Activated gamma-delta T cell treated with Interleukin-2 at 50 U/mL for 16 hours (primary cell): ENCODE data around the gene PLPP2.
"Not testable (repeated sequence)": the region's sequence is repeated elsewhere in the genome, so short reads cannot be mapped to it uniquely, and the experiment has no call there.

Source experiments
- DNase-seq: peaks from one replicate; pipeline ENCODE4 v3.0.0-alpha.2; 2020

The PLPP2 gene

DNA sequence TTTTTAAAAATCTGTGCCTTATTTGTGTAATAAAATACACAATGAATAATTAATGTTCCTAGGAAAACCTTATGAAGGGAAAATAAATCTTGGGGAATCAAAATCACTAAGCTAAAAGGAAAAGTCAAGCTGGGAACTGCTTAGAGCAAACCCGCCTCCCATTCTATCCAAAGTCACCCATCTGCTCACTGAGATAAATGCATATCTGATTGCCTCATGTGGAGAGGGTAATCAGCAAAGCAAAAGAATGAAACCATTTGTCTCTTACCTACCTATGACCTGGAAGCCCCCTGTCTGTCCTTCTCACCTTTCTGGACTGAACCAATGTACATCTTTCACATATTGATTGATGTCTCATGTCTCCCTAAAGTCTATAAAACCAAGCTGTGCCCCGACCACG lies 34.4 kb downstream of the PLPP2 start:
- DNase-seq, result not testable (repeated sequence)

DNA sequence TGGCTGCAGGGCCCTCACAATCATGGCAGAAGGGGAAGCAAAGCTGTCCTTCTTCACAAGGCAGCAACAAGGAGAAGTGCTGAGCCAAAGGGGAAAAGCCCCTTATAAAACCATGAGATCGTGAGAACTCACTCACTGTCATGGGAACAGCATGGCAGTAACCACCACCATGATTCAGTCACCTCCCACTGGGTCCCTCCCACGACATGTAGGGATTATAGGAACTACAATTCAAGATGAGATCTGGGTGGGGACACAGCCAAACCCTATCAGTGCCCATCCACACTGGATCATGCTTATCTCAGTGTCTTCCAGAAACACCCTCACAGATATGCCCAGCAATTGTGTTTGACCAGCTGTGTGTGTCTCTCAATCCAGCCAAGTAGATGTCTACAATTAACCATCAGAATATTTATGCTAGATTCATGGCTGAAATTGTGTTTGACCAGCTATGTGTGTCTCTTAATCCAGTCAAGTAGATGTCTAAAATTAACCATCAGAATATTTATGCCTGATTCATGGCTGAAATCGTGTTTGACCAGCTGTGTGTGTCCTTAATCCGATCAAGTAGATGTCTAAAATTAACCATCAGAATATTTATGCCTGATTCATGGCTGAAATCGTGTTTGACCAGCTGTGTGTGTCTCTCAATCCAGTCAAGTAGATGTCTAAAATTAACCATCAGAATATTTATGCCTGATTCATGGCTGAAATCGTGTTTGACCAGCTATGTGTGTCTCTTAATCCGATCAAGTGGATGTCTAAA lies 38.6 kb downstream of the PLPP2 start:
- DNase-seq, result not testable (repeated sequence)

DNA sequence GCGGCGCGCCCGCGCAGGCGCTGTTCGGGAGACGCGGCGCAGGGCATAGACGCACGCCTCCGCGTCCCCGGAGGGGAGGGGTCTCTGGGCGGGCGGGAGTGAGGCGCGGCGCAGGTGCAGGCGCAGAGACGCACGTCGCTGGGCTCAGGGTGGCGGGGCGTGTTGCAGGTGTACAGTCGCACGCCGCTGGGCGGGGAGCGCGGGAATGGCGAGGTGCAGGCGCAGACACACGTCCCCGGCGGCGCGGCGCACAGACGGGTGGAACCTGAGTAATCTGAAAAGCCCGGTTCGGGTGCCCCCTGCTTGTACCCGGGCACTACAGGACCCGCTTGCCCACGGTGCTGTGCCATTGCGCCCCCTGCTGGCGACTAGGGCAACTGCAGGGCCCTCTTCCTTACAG lies 44.7 kb downstream of the PLPP2 start:
- DNase-seq, result no peak

DNA sequence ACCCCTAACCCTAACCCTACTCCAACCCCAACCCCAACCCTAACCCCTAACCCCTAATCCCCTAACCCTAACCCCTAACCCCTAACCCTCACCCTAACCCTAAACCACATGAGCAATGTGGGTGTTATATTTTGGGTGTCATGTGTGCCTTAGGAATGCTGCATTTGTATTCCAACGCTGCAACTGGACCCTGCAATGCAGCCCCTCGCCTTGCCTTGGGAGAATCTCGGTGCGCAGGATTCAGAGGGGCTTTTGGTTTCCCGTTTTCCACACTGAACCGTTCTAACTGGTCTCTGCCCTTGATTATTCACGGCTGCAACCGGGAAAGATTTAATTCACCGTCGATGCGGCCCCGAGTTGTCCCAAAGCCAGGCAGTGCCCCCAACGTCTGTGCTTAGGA lies 45.3 kb downstream of the PLPP2 start:
- not testable (repeated sequence) for DNase-seq

DNA sequence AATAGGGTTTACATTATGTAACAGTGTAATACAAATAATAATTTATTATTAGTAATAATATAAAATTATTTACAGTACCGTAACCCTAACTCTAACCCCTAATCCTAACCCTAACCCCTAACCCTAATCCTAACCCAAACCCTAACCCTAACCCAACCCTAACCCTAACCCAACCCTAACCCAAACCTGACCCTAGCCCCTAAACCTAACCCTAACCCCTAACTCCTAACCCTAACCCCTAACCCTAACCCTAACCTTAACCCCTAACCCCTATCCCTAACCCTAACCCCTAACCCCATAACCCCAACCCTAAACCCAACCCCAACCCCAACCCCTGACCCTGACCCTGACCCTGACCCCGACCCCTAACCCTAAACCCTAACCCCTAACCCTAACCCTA lies 45.7 kb downstream of the PLPP2 start:
- no peak for DNase-seq
